ENCODE data around the gene BAZ1A. TPM values are rescaled to one million over a fixed set of nuclear protein-coding genes. Genes with fewer than 3 reads are reported as not detected.

BAZ1A gene
- polyA plus RNA-seq, 12 donors = 14.1 to 70.6 (median 21.8) TPM; not detected in 1

GRCh38 chr14:34722723-34723545 is 152.2 kb downstream of the BAZ1A start:
- DNase-seq = peak; percentile 76

GRCh38 chr14:34721129-34721528 is 154.0 kb downstream of the BAZ1A start:
- no peak for DNase-seq

GRCh38 chr14:34718750-34719304 is 156.3 kb downstream of the BAZ1A start:
- no peak for DNase-seq

- no peak for DNase-seq
These were observed 159.9 kb downstream of the BAZ1A start for GRCh38 chr14:34715127-34715863.

GRCh38 chr14:34714320-34715126 is 160.6 kb downstream of the BAZ1A start, which contains the start of gene CFL2:
TSS of gene CFL2 (minus strand) at chr14:34714593. CDS start at chr14:34714540, 53 bp downstream.
- peak; percentile 65 for DNase-seq

- peak; percentile 66 for DNase-seq
These were observed 161.4 kb downstream of the BAZ1A start for GRCh38 chr14:34713681-34714319.

- no peak for DNase-seq
These were observed 162.0 kb downstream of the BAZ1A start for GRCh38 chr14:34713122-34713680.

- DNase-seq = no peak
These were observed 163.1 kb downstream of the BAZ1A start for GRCh38 chr14:34711796-34712712.

- peak; percentile 75 for DNase-seq
These were observed 164.0 kb downstream of the BAZ1A start for GRCh38 chr14:34711169-34711568.

GRCh38 chr14:34710744-34711143 is 164.4 kb downstream of the BAZ1A start:
- DNase-seq = no peak

GRCh38 chr14:34710006-34710405 is 165.2 kb downstream of the BAZ1A start:
- DNase-seq = no peak

- no peak for DNase-seq
These were observed 167.4 kb downstream of the BAZ1A start for GRCh38 chr14:34707722-34708121.

Other genes with a start within 250 kb of the BAZ1A start
- 10 to 100 TPM in 11 of 12 donors, not detected in 1; 67.1 to 99.1 (median 79.9) TPM for gene SNX6, start 245.2 kb downstream of the BAZ1A start, polyA plus RNA-seq (ENCODE audit: insufficient read length in 12 of 12)
- gene CFL2, start 160.8 kb downstream of the BAZ1A start, polyA plus RNA-seq (ENCODE audit: insufficient read length in 12 of 12) = 1,000 to 10,000 TPM in 1 of 12 donors, 100 to 1,000 TPM in 11; 270 to 1,042 (median 907) TPM
- gene SRP54, start 107.6 kb upstream of the BAZ1A start, polyA plus RNA-seq (ENCODE audit: insufficient read length in 12 of 12) = 10 to 100 TPM in 11 of 12 donors, not detected in 1; 37.7 to 70.3 (median 49.5) TPM
- 10 to 100 TPM in 11 of 12 donors, not detected in 1; 32.0 to 65.0 (median 40.1) TPM for gene FAM177A1, start 170.9 kb upstream of the BAZ1A start, polyA plus RNA-seq (ENCODE audit: insufficient read length in 12 of 12)
- 10 to 100 TPM in 11 of 12 donors, not detected in 1; 36.9 to 55.7 (median 49.0) TPM for gene PPP2R3C, start 246.6 kb upstream of the BAZ1A start, polyA plus RNA-seq (ENCODE audit: insufficient read length in 12 of 12)
- gene PRORP, start 247.2 kb upstream of the BAZ1A start, polyA plus RNA-seq (ENCODE audit: insufficient read length in 12 of 12) = 10 to 100 TPM in 11 of 12 donors, not detected in 1; 16.9 to 23.4 (median 20.3) TPM